ENCODE measurements around the gene TRIM2. TPM values are rescaled to one million over a fixed set of nuclear protein-coding genes. Genes with fewer than 3 reads are reported as not detected.
A peak's percentile ranks its signal among the peaks of the same experiment; 100 is the strongest.

Gene TRIM2
- total and polyA plus RNA-seq, 7 experiments from 2014 or later = 0.12 to 3.9 (median 2.1) TPM

DNA sequence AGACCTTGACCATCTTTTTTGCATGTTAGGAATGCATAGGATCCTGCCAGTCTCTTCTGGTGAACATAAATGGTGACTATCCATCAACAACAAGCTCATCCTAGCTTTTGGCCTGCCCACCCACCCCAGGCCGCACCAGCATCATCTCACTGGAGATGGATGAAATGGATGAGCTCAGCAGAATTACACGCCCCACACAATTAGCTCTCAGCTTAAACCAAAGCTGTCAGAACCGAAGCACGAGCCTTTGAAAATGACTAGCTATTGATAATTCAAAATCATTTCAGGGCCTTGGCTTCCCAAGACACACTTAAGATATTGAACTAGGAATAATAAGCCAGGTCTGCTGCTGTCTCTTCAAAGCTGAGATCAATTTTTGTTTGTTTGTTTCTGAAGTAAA is 77.8 kb downstream of the TRIM2 start:
- Mint-ChIP-seq H3K4me3 (no peak overlapping the region), H3K4me1 (peaks cover 3 to 5% (median 3%) of the 10 kb centered on the region in 7 donors), H3K9me3 (peaks cover 0 to 18% (median 2%) of the 10 kb centered on the region in 11 donors), H3K27me3 (peaks cover 0 to 3% (median 0%) of the 10 kb centered on the region in 5 donors), H3K27ac (no peak overlapping the region), H3K36me3 (peaks cover 1 to 19% (median 8%) of the 10 kb centered on the region in 5 donors)
- Histone ChIP-seq H3K36me3 (ENCODE audit: control insufficient read depth in 2 of 3, insufficient read depth in 3 of 3, low read length in 3 of 3) (no peaks in the 10 kb centered on the region), H3K27me3 (ENCODE audit: control insufficient read depth in 2 of 2, insufficient read depth in 2 of 2, low read length in 2 of 2) (no peaks in the 10 kb centered on the region), H3K4me1 (ENCODE audit: control insufficient read depth in 2 of 2, insufficient read depth in 2 of 2, low read length in 2 of 2) (peaks cover 0 to 5% of the 10 kb centered on the region in 2 donors), H3K9me3 (ENCODE audit: control insufficient read depth in 2 of 3, low read length in 3 of 3) (peaks cover 0 to 3% (median 0%) of the 10 kb centered on the region in 3 experiments), H3K4me3 (ENCODE audit: low read length) (no peak overlapping the region), H3K27ac (ENCODE audit: low read depth, low read length) (no peak overlapping the region)
- no peak for ATAC-seq
- ChIA-PET CTCF (interaction anchor here (0.7 to 1.2 kb wide), 2 partner anchors 9 to 33 kb away, joined by 3 to 4 read pairs; no protein-coding TSS in a partner anchor), POLR2A (no interaction called here)
- DNase-seq = no peak
- intact Hi-C loops (cut with micrococcal nuclease) = no loop called here

DNA sequence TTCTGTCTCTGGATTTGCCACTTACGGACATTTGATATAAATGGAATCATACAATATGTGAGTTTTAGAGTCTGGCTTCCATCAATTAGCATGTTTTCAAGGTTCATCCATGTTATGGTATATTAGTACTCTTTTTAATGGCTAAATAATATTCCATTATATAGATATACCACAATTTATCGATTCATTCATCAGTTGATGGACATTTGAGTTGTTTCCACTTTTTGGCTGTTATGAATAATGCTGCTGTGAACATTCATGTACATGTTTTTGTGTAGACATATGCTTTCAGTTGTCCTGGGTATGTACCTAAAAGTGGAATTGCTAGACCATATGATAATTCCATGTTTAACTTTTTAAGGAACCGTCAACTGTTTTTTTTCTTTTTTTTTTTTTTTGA is 79.0 kb downstream of the TRIM2 start:
- CTCF ChIA-PET = no interaction called here
- no peak overlapping the region for H3K27ac ChIP-seq (ENCODE audit: low read depth, low read length)
- intact Hi-C loops (cut with micrococcal nuclease) = no loop called here
- peaks cover 0 to 18% (median 2%) of the 10 kb centered on the region in 11 donors for H3K9me3 Mint-ChIP-seq
- H3K4me3 Mint-ChIP-seq = no peak overlapping the region
- H3K36me3 Mint-ChIP-seq = peaks cover 3 to 20% (median 5%) of the 10 kb centered on the region in 5 donors
- peaks cover 0 to 3% (median 0%) of the 10 kb centered on the region in 3 experiments for H3K9me3 ChIP-seq (ENCODE audit: control insufficient read depth in 2 of 3, low read length in 3 of 3)
- H3K36me3 ChIP-seq (ENCODE audit: control insufficient read depth in 2 of 3, insufficient read depth in 3 of 3, low read length in 3 of 3) = no peaks in the 10 kb centered on the region
- DNase-seq = no peak
- H3K27me3 Mint-ChIP-seq = peaks cover 0 to 8% (median 0%) of the 10 kb centered on the region in 5 donors
- no peaks in the 10 kb centered on the region for H3K27me3 ChIP-seq (ENCODE audit: control insufficient read depth in 2 of 2, insufficient read depth in 2 of 2, low read length in 2 of 2)
- no peaks in the 10 kb centered on the region for H3K4me1 ChIP-seq (ENCODE audit: control insufficient read depth in 2 of 2, insufficient read depth in 2 of 2, low read length in 2 of 2)
- POLR2A ChIA-PET = no interaction called here
- ATAC-seq = no peak
- no peak overlapping the region for H3K27ac Mint-ChIP-seq
- no peak overlapping the region for H3K4me3 ChIP-seq (ENCODE audit: low read length)
- H3K4me1 Mint-ChIP-seq = peaks cover 0 to under 1% (median 0%) of the 10 kb centered on the region in 7 donors

DNA sequence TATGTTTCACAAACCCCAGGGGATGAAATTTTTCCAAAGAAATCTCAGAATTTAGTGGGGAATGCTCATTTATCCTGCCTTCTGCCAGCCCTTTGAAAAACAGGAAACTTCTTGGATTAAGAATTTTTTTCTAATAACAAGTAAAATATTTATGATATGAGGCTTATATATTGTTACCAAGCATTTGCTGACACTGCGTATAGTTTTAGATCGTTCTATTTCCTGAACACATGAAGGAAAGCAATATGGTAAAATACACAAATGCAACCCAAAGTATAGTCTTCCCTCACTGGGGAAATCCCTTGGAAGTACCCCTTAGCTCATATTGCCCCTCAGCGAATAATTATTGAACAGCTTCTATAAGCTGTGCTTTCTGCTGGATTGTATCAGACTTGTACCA is 85.9 kb downstream of the TRIM2 start:
- no peaks in the 10 kb centered on the region for H3K36me3 ChIP-seq (ENCODE audit: control insufficient read depth in 2 of 3, insufficient read depth in 3 of 3, low read length in 3 of 3)
- POLR2A ChIA-PET = no interaction called here
- CTCF ChIA-PET = no interaction called here
- H3K4me3 Mint-ChIP-seq = no peak overlapping the region
- ATAC-seq = no peak
- no peak overlapping the region for H3K4me3 ChIP-seq (ENCODE audit: low read length)
- DNase-seq = no peak
- H3K27ac ChIP-seq (ENCODE audit: low read depth, low read length) = no peak overlapping the region
- H3K9me3 Mint-ChIP-seq = peaks cover 0 to 10% (median 0%) of the 10 kb centered on the region in 11 donors
- intact Hi-C loops (cut with micrococcal nuclease) = no loop called here
- no peaks in the 10 kb centered on the region for H3K4me1 ChIP-seq (ENCODE audit: control insufficient read depth in 2 of 2, insufficient read depth in 2 of 2, low read length in 2 of 2)
- peaks cover 0 to 19% (median 4%) of the 10 kb centered on the region in 5 donors for H3K36me3 Mint-ChIP-seq
- H3K27me3 ChIP-seq (ENCODE audit: control insufficient read depth in 2 of 2, insufficient read depth in 2 of 2, low read length in 2 of 2) = no peaks in the 10 kb centered on the region
- H3K27me3 Mint-ChIP-seq = peaks cover 0 to 8% (median 0%) of the 10 kb centered on the region in 5 donors
- H3K9me3 ChIP-seq (ENCODE audit: control insufficient read depth in 2 of 3, low read length in 3 of 3) = no peaks in the 10 kb centered on the region
- peaks cover 3 to 11% (median 5%) of the 10 kb centered on the region in 7 donors for H3K4me1 Mint-ChIP-seq
- no peak overlapping the region for H3K27ac Mint-ChIP-seq

DNA sequence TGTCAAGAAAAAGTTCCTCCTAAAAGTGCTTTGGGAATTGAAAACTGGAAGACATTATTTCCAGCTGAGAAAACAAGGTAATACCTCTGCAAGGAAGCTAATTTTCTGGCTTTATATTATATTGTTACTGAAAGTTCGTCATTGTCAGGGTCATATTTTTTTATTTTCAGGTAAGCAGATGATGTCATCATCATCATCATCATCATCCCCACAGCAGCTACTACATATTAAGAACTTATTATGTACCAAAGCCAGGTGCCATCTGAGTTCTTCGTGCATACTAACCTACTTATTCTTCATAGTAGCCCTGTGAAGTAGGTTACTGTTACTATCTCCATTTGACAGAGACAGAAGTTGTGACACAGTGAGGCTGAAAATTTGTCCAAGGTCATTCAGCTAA is 87.3 kb downstream of the TRIM2 start:
- Mint-ChIP-seq H3K36me3 (peaks cover 0 to 25% (median 4%) of the 10 kb centered on the region in 5 donors), H3K4me1 (peaks cover 3 to 11% (median 5%) of the 10 kb centered on the region in 7 donors), H3K27ac (no peak overlapping the region), H3K9me3 (peaks cover 0 to 4% (median 0%) of the 10 kb centered on the region in 11 donors), H3K27me3 (peaks cover 0 to 12% (median 0%) of the 10 kb centered on the region in 5 donors), H3K4me3 (no peak overlapping the region)
- H3K36me3 ChIP-seq (ENCODE audit: control insufficient read depth in 2 of 3, insufficient read depth in 3 of 3, low read length in 3 of 3) = no peaks in the 10 kb centered on the region
- no peaks in the 10 kb centered on the region for H3K9me3 ChIP-seq (ENCODE audit: control insufficient read depth in 2 of 3, low read length in 3 of 3)
- CTCF ChIA-PET = interaction anchor here (1.4 kb wide), 1 partner anchor 10 kb away, joined by 4 read pairs; no protein-coding TSS in a partner anchor
- no peak overlapping the region for H3K4me3 ChIP-seq (ENCODE audit: low read length)
- intact Hi-C loops (cut with micrococcal nuclease) = no loop called here
- H3K27ac ChIP-seq (ENCODE audit: low read depth, low read length) = no peak overlapping the region
- H3K4me1 ChIP-seq (ENCODE audit: control insufficient read depth in 2 of 2, insufficient read depth in 2 of 2, low read length in 2 of 2) = no peaks in the 10 kb centered on the region
- no peaks in the 10 kb centered on the region for H3K27me3 ChIP-seq (ENCODE audit: control insufficient read depth in 2 of 2, insufficient read depth in 2 of 2, low read length in 2 of 2)
- POLR2A ChIA-PET = interaction anchor here (0.6 kb wide), 1 partner anchor 304 kb away, joined by 3 read pairs; no protein-coding TSS in a partner anchor
- DNase-seq (no peak), ATAC-seq (no peak)

DNA sequence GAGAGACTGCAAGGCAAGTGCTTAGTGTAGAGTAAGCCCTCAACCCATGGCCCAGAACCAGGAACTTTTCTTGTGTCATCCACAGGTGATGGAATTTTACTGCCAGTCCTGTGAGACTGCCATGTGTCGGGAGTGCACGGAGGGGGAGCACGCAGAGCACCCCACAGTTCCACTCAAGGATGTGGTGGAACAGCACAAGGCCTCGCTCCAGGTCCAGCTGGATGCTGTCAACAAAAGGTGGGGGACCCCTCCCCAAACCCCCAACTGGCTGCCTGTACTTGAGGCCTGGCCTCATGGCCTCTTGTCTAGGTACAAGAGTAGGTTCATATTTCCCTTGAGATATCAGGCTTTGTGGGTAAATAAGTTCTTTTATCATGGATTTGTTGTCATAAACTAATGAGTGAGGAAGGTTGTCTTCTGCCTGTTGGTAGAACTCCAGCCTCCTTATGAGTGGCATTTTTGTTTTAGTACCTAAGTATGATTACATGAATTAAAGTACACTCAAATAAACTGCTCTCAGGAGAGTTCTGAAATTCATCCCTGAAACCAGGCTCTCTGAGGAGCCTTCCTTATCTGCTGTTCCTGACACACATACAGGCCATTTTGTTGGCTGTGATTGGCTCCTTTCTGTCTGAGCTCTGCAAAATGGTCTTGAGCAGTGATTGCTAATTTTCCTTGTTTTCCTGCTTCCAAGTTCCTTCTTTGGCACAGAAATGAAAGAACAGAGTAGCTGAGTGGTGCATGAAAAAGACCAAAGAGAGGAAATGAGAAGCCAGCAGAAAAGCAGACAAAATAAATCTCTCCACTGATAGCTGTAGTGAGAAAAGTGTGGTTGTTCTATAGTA is 88.9 kb downstream of the TRIM2 start:
- no peak overlapping the region for H3K27ac ChIP-seq (ENCODE audit: low read depth, low read length)
- intact Hi-C loops (cut with micrococcal nuclease) = no loop called here
- no peak for DNase-seq
- no peaks in the 10 kb centered on the region for H3K27me3 ChIP-seq (ENCODE audit: control insufficient read depth in 2 of 2, insufficient read depth in 2 of 2, low read length in 2 of 2)
- H3K27ac Mint-ChIP-seq = peak overlapping the region in 3 of 9 donors; percentile 14 to 56 (median 43)
- POLR2A ChIA-PET = no interaction called here
- H3K4me1 ChIP-seq (ENCODE audit: control insufficient read depth in 2 of 2, insufficient read depth in 2 of 2, low read length in 2 of 2) = no peaks in the 10 kb centered on the region
- peaks cover 3 to 11% (median 5%) of the 10 kb centered on the region in 7 donors for H3K4me1 Mint-ChIP-seq
- H3K4me3 ChIP-seq (ENCODE audit: low read length) = no peak overlapping the region
- peaks cover 0 to 4% (median 0%) of the 10 kb centered on the region in 11 donors for H3K9me3 Mint-ChIP-seq
- no peak for ATAC-seq
- no peaks in the 10 kb centered on the region for H3K36me3 ChIP-seq (ENCODE audit: control insufficient read depth in 2 of 3, insufficient read depth in 3 of 3, low read length in 3 of 3)
- H3K4me3 Mint-ChIP-seq = no peak overlapping the region
- peaks cover 0 to 24% (median 4%) of the 10 kb centered on the region in 5 donors for H3K36me3 Mint-ChIP-seq
- H3K27me3 Mint-ChIP-seq = peaks cover 0 to 5% (median 0%) of the 10 kb centered on the region in 5 donors
- CTCF ChIA-PET = interaction anchor here (0.6 kb wide), 1 partner anchor 8 kb away, joined by 3 read pairs; no protein-coding TSS in a partner anchor
- no peaks in the 10 kb centered on the region for H3K9me3 ChIP-seq (ENCODE audit: control insufficient read depth in 2 of 3, low read length in 3 of 3)

DNA sequence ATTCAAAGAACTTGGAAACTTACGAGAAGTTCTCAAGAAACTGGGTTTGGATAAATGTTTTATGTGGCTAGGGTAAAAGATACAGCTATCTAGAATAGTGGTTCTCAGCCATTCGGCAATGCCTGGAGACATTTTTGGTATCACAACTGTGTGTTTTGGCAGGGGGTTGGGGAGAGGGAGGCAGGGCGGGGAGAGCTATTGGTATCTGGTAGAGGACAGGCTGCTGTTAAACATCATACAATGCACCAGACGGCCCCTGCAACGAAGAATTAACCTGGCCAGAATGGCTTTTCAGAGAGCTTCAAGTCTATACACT is 89.5 kb downstream of the TRIM2 start:
- peak overlapping the region in 1 of 9 donors; percentile 56 for H3K27ac Mint-ChIP-seq
- Histone ChIP-seq H3K4me3 (ENCODE audit: low read length) (no peak overlapping the region), H3K27me3 (ENCODE audit: control insufficient read depth in 2 of 2, insufficient read depth in 2 of 2, low read length in 2 of 2) (no peaks in the 10 kb centered on the region), H3K27ac (ENCODE audit: low read depth, low read length) (no peak overlapping the region), H3K36me3 (ENCODE audit: control insufficient read depth in 2 of 3, insufficient read depth in 3 of 3, low read length in 3 of 3) (no peaks in the 10 kb centered on the region), H3K9me3 (ENCODE audit: control insufficient read depth in 2 of 3, low read length in 3 of 3) (no peaks in the 10 kb centered on the region), H3K4me1 (ENCODE audit: control insufficient read depth in 2 of 2, insufficient read depth in 2 of 2, low read length in 2 of 2) (no peaks in the 10 kb centered on the region)
- H3K36me3 Mint-ChIP-seq = peaks cover 0 to 19% (median 0%) of the 10 kb centered on the region in 5 donors
- H3K27me3 Mint-ChIP-seq = peaks cover 0 to 5% (median 0%) of the 10 kb centered on the region in 5 donors
- POLR2A ChIA-PET = no interaction called here
- DNase-seq (no peak), ATAC-seq (no peak)
- intact Hi-C loops (cut with micrococcal nuclease) = no loop called here
- peaks cover 0 to 4% (median 0%) of the 10 kb centered on the region in 11 donors for H3K9me3 Mint-ChIP-seq
- H3K4me3 Mint-ChIP-seq = no peak overlapping the region
- CTCF ChIA-PET = no interaction called here
- peaks cover 3 to 6% (median 5%) of the 10 kb centered on the region in 7 donors for H3K4me1 Mint-ChIP-seq
